ENCODE data around the gene MCUR1.

The MCUR1 gene

DNA sequence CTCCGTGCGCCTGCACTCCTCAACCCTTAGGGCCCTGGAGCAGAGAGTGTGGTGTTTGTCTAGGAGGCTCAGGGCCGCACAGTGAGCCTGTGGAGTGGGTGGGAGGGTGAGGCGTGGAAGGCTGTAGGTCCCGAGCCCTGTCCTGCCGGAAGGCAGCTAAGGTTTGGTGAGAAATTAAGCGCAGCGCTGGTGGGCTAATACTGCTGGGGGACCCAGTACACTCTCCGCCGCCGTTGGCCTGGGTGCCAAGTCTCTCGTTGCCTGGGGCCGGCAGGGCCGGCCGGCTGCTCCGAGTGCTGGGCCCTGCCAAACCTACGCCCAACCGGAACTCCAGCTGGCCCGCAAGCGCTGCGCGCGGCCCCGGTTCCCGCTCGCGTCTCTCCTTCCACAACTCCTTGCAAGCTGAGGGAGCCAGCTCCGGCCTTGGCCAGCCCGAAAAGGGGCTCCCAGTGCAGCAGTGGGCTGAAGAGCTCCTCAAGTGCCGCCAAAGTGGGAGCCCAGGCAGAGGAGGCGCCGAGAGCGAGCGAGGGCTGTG is 40.4 kb upstream of the MCUR1 start:
- Histone ChIP-seq H3K27me3 (ENCODE audit: insufficient read depth, poor library complexity, severe bottlenecking) (peaks cover 2% of the 10 kb centered on the region), H3K27ac (replicated peaks) (no peak overlapping the region), H3K4me3 (replicated peaks; ENCODE audit: insufficient read depth, low read length) (no peak overlapping the region)
- TF ChIP-seq REST (IDR thresholded peaks at IDR 0.05; ENCODE audit: insufficient replicate concordance, low read depth) (no peak), POLR2AphosphoS5 (IDR thresholded peaks at IDR 0.05; ENCODE audit: low read depth) (no peak), SPI1 (IDR thresholded peaks at IDR 0.05; ENCODE audit: borderline replicate concordance, low read depth) (no peak)
- TF ChIP-seq, protein P1, sequence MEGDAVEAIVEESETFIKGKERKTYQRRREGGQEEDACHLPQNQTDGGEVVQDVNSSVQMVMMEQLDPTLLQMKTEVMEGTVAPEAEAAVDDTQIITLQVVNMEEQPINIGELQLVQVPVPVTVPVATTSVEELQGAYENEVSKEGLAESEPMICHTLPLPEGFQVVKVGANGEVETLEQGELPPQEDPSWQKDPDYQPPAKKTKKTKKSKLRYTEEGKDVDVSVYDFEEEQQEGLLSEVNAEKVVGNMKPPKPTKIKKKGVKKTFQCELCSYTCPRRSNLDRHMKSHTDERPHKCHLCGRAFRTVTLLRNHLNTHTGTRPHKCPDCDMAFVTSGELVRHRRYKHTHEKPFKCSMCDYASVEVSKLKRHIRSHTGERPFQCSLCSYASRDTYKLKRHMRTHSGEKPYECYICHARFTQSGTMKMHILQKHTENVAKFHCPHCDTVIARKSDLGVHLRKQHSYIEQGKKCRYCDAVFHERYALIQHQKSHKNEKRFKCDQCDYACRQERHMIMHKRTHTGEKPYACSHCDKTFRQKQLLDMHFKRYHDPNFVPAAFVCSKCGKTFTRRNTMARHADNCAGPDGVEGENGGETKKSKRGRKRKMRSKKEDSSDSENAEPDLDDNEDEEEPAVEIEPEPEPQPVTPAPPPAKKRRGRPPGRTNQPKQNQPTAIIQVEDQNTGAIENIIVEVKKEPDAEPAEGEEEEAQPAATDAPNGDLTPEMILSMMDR (IDR thresholded peaks at IDR 0.05; ENCODE audit: insufficient read depth, low read length), result no peak
- DNase-seq (ENCODE audit: low read depth in 1 of 2, low spot score in 1 of 2), result no peak

DNA sequence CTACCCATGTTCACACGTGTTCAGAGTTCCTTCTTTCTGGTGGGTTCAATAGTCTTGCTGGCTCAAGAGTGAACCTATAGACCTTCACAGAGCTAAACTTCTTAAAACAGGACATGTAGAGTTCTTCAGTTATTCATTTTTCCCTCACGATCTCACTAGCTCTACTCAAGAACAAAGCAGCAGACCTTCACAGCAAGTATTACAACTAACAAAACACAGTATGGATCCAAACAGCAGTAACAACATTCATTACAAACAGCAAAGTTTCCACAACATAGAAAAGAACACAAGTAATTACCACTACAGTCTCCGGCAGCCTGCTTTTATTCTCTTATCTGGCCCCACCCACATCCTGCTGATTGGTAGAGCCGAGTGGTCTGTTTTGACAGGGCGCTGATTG is 39.5 kb upstream of the MCUR1 start:
- Histone ChIP-seq H3K4me3 (replicated peaks; ENCODE audit: insufficient read depth, low read length) (no peak overlapping the region), H3K27me3 (ENCODE audit: insufficient read depth, poor library complexity, severe bottlenecking) (peaks cover 2% of the 10 kb centered on the region), H3K27ac (replicated peaks) (no peak overlapping the region)
- no peak for DNase-seq (ENCODE audit: low read depth in 1 of 2, low spot score in 1 of 2)
- TF ChIP-seq SPI1 (IDR thresholded peaks at IDR 0.05; ENCODE audit: borderline replicate concordance, low read depth) (no peak), REST (IDR thresholded peaks at IDR 0.05; ENCODE audit: insufficient replicate concordance, low read depth) (no peak), POLR2AphosphoS5 (IDR thresholded peaks at IDR 0.05; ENCODE audit: low read depth) (no peak), GABPA (IDR thresholded peaks at IDR 0.05; ENCODE audit: low read depth) (no peak)
- TF ChIP-seq, protein P1 (IDR thresholded peaks at IDR 0.05; ENCODE audit: insufficient read depth, low read length), result no peak

GRCh38 chr6:13851803-13852202 is 37.4 kb upstream of the MCUR1 start:
- Histone ChIP-seq H3K27me3 (ENCODE audit: insufficient read depth, poor library complexity, severe bottlenecking) (no peaks in the 10 kb centered on the region), H3K4me3 (replicated peaks; ENCODE audit: insufficient read depth, low read length) (no peak overlapping the region), H3K27ac (replicated peaks) (no peak overlapping the region)
- TF ChIP-seq REST (IDR thresholded peaks at IDR 0.05; ENCODE audit: insufficient replicate concordance, low read depth) (no peak), SPI1 (IDR thresholded peaks at IDR 0.05; ENCODE audit: borderline replicate concordance, low read depth) (no peak), GABPA (IDR thresholded peaks at IDR 0.05; ENCODE audit: low read depth) (no peak), POLR2AphosphoS5 (IDR thresholded peaks at IDR 0.05; ENCODE audit: low read depth) (no peak)
- TF ChIP-seq, protein P1 (IDR thresholded peaks at IDR 0.05; ENCODE audit: insufficient read depth, low read length), result no peak
- DNase-seq (ENCODE audit: low read depth in 1 of 2, low spot score in 1 of 2), result no peak

Data from HL-60 (cell line).